CD14-positive monocyte (primary cell): Measurements from ENCODE around the gene RTN4RL1. TPM values are rescaled to one million over a fixed set of nuclear protein-coding genes. Genes with fewer than 3 reads are reported as not detected.
A peak's percentile ranks its signal among the peaks of the same experiment; 100 is the strongest.

Experiments used
- DNase-seq, 3 donors: peaks; one replicate each; pipeline ENCODE4 v3.0.0-alpha.2; 2011 to 2022
- H2AFZ ChIP-seq: 2 replicates; pipeline ENCODE4 v1.6.0; 2012; ENCODE audit warnings: mild to moderate bottlenecking, low read depth, low read length, inconsistent platforms; ENCODE audit not compliant: insufficient read depth, poor library complexity, severe bottlenecking
- H3K27ac ChIP-seq, 2 donors: 1 replicate in 1 of 2; 2 replicates in 1 of 2; pipeline ENCODE4 v1.5.1; 2012 to 2013; ENCODE audit warnings: low read length in 2 of 2, control low read depth in 1 of 2, inconsistent platforms in 1 of 2, low read depth in 1 of 2, mild to moderate bottlenecking in 1 of 2
- H3K27me3 ChIP-seq, 2 donors: one replicate each; pipeline versions ENCODE4 v1.6.0 to v1.6.1; 2011 to 2013; ENCODE audit warnings: low read length in 2 of 2; ENCODE audit not compliant: control insufficient read depth in 2 of 2, insufficient read depth in 2 of 2
- H3K36me3 ChIP-seq, 2 donors: replicated peaks in 1 of 2; 1 replicate in 1 of 2; 2 replicates in 1 of 2; pipeline versions ENCODE4 v1.5.1 to v1.6.1; 2012 to 2013; ENCODE audit warnings: low read length in 2 of 2, control low read depth in 1 of 2, inconsistent platforms in 1 of 2, mild to moderate bottlenecking in 1 of 2; ENCODE audit not compliant: insufficient read depth in 2 of 2, control insufficient read depth in 1 of 2
- H3K4me1 ChIP-seq, 2 donors: 1 replicate in 1 of 2; 2 replicates in 1 of 2; pipeline versions ENCODE4 v1.5.1 to v1.6.1; 2012 to 2013; ENCODE audit warnings: low read length in 2 of 2, control low read depth in 1 of 2, inconsistent platforms in 1 of 2, mild to moderate bottlenecking in 1 of 2, moderate library complexity in 1 of 2; ENCODE audit not compliant: insufficient read depth in 2 of 2, control insufficient read depth in 1 of 2
- H3K4me2 ChIP-seq: replicated peaks from 2 replicates; pipeline ENCODE3; 2012; ENCODE audit warnings: low read length, moderate library complexity, mild to moderate bottlenecking; ENCODE audit not compliant: poor library complexity, severe bottlenecking; ENCODE audit errors: extremely low read depth
- H3K4me3 ChIP-seq, 3 experiments: fragments of 200-600 bp in 1 of 3; sonication (generic) in 1 of 3; replicated peaks in 1 of 3; 1 replicate in 2 of 3; 2 replicates in 1 of 3; pipeline ENCODE4 v1.5.1; 2011 to 2013; ENCODE audit warnings: low read length in 3 of 3, mild to moderate bottlenecking in 3 of 3, control low read depth in 2 of 3, low read depth in 2 of 3, inconsistent platforms in 1 of 3, moderate library complexity in 1 of 3
- H3K79me2 ChIP-seq: 2 replicates; pipeline ENCODE4 v1.6.0; 2012; ENCODE audit warnings: mild to moderate bottlenecking, control low read depth, inconsistent platforms, low read length, moderate library complexity; ENCODE audit not compliant: insufficient read depth
- H3K9ac ChIP-seq: 2 replicates; pipeline ENCODE4 v1.6.0; 2017; ENCODE audit warnings: low read length, mild to moderate bottlenecking; ENCODE audit not compliant: insufficient read depth, poor library complexity, severe bottlenecking
- H3K9me3 ChIP-seq, 2 donors: replicated peaks in 1 of 2; 1 replicate in 1 of 2; 2 replicates in 1 of 2; pipeline versions ENCODE4 v1.5.1 to v1.6.1; 2012 to 2013; ENCODE audit warnings: low read length in 2 of 2, control low read depth in 1 of 2; ENCODE audit not compliant: control insufficient read depth in 1 of 2, insufficient read depth in 1 of 2
- H4K20me1 ChIP-seq: 2 replicates; pipeline ENCODE4 v1.6.0; 2012; ENCODE audit warnings: mild to moderate bottlenecking, low read length, control low read depth, moderate library complexity; ENCODE audit not compliant: insufficient read depth
- H3K27ac Mint-ChIP-seq, 7 donors: one replicate each; pipeline ENCODE4 v1.8.0; 2020; ENCODE audit warnings: mild to moderate bottlenecking in 7 of 7, mixed read lengths in 7 of 7, moderate library complexity in 6 of 7, inconsistent platforms in 2 of 7
- H3K27me3 Mint-ChIP-seq, 3 donors: one replicate each; pipeline ENCODE4 v1.8.0; 2021 to 2022; ENCODE audit warnings: low read depth in 3 of 3, mild to moderate bottlenecking in 3 of 3, mixed read lengths in 3 of 3, moderate library complexity in 3 of 3, inconsistent platforms in 1 of 3
- H3K36me3 Mint-ChIP-seq, 2 donors: one replicate each; pipeline ENCODE4 v1.8.0; 2020; ENCODE audit warnings: mixed read lengths in 2 of 2, inconsistent platforms in 1 of 2, mild to moderate bottlenecking in 1 of 2
- H3K4me1 Mint-ChIP-seq: one replicate; pipeline ENCODE4 v1.8.0; 2020; ENCODE audit warnings: mild to moderate bottlenecking, mixed read lengths
- H3K4me3 Mint-ChIP-seq, 2 donors: one replicate each; pipeline ENCODE4 v1.8.0; 2020; ENCODE audit warnings: mild to moderate bottlenecking in 2 of 2, mixed read lengths in 2 of 2, moderate library complexity in 1 of 2
- H3K9me3 Mint-ChIP-seq, 7 donors: one replicate each; pipeline ENCODE4 v1.8.0; 2020 to 2022; ENCODE audit warnings: mixed read lengths in 7 of 7, mild to moderate bottlenecking in 6 of 7, moderate library complexity in 6 of 7, inconsistent platforms in 2 of 7
- WGBS: methylation state at CpG from one replicate; pipeline ENCODE4 v1.1.5; 2013; ENCODE audit warnings: missing lambda C conversion rate; ENCODE audit not compliant: insufficient coverage; 5-methylcytosine and 5-hydroxymethylcytosine counted together
- intact Hi-C, 2 donors: fragments of 100-400 bp; cut with micrococcal nuclease; formaldehyde crosslinking; loops; one replicate each; pipeline versions ENCODE4 v1.15.0 to v1.15.1; 2023
- polyA plus RNA-seq, 3 donors: library from polyadenylated mRNA; depleted of rRNA in 1 of 3; unstranded in 2 of 3; stranded (reverse) in 1 of 3; fragments of 300-500 nt in 2 of 3; fragments of >200 nt in 1 of 3; fragmentation: Illumina TruSeq in 2 of 3; gene quantifications; 1 replicate in 2 of 3; 2 replicates in 1 of 3; pipeline ENCODE4 v1.2.3, GENCODE V29; 2012 to 2021
- TF ChIP-seq, protein P1 (sequence below): fragments of 200-600 bp; IDR thresholded peaks from one replicate; pipeline ENCODE4 v1.8.0; 2022; ENCODE audit warnings: antibody characterized with exemption, mild to moderate bottlenecking

The RTN4RL1 gene
- polyA plus RNA-seq, 3 donors, result 0.07 to 0.29 (median 0.11) TPM

DNA sequence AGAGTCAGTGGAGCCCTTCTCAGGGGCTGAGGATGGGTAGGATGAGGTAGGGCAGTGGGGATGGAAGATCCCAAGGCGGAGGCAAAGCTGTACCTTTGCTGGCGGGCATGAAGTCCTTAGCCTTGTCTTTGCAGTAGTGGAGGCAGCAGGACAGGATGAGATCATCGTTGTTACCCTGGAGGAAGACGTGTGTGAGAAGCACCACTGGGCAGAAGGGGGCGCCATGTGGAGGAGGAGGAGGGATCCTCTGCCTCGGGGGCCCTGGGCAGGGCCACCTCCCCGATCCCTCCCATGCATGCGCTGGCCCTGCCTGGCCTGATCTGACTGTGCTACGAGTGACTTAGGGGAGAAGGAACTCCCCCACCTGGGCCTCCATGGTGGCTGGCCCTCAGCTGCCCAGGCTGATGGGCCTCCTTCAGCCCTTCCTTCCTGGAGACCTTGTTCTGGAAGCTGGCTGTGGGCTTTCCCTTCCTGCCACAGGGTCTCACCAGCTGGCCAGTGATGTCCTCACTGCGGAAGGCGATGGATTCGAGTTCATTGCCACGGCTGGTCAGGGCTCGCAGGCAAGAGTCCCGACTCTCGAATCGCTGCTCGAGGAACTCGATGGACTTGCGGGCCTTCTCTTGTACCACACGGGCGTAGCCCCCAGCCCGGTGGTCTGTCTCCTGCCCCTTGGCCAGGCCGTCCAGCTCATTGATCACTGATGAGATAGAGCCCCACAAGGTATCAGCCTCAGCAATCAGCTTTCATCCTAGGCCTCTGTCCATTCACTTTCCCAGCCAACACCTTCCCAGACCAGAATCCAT is 40.0 kb upstream of the RTN4RL1 start:
- no peak overlapping the region for H3K4me3 ChIP-seq
- no peak overlapping the region for H3K27ac ChIP-seq

DNA sequence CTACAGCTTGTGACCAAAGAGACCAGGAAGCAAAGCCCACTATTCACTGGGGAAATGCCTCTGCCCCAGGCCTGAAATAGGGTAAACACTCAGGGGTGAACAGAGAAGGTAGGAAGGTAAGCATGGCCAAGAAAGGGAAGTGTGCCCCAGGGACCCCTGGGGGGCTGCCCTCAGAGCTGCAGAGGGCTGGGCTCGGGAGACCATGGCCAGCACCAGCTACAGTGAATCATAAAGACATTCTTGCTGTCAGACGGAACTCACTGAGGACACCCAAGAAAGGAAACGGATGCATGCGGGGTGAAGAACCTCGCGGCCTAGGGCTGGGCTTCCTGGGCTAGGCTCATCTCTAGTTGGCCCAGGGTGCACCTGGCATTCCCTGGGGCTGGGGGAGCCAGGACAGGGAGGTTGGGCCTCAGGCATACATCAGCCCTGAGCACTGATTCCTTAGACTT is 39.4 kb upstream of the RTN4RL1 start:
- peaks cover 79 to 85% of the 10 kb centered on the region in 2 donors for H3K36me3 Mint-ChIP-seq
- H3K4me1 Mint-ChIP-seq, result peaks cover 23% of the 10 kb centered on the region
- no peak overlapping the region for H3K9ac ChIP-seq
- no peak overlapping the region for H3K4me2 ChIP-seq
- H3K9me3 Mint-ChIP-seq, result no peaks in the 10 kb centered on the region
- peaks cover 21 to 72% of the 10 kb centered on the region in 2 donors for H3K36me3 ChIP-seq
- peaks cover 0 to 4% of the 10 kb centered on the region in 2 donors for H3K27me3 ChIP-seq
- no peaks in the 10 kb centered on the region for H3K79me2 ChIP-seq
- H3K27ac ChIP-seq, result no peak overlapping the region
- TF ChIP-seq, protein P1, sequence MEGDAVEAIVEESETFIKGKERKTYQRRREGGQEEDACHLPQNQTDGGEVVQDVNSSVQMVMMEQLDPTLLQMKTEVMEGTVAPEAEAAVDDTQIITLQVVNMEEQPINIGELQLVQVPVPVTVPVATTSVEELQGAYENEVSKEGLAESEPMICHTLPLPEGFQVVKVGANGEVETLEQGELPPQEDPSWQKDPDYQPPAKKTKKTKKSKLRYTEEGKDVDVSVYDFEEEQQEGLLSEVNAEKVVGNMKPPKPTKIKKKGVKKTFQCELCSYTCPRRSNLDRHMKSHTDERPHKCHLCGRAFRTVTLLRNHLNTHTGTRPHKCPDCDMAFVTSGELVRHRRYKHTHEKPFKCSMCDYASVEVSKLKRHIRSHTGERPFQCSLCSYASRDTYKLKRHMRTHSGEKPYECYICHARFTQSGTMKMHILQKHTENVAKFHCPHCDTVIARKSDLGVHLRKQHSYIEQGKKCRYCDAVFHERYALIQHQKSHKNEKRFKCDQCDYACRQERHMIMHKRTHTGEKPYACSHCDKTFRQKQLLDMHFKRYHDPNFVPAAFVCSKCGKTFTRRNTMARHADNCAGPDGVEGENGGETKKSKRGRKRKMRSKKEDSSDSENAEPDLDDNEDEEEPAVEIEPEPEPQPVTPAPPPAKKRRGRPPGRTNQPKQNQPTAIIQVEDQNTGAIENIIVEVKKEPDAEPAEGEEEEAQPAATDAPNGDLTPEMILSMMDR, result no peak
- WGBS, result 94% methylated on average over 4 of the region's 6 CpGs
- peak overlapping the region in 1 of 7 donors; percentile 33 for H3K27ac Mint-ChIP-seq
- no peak overlapping the region for H3K4me3 Mint-ChIP-seq
- peaks cover 5 to 19% (median 6%) of the 10 kb centered on the region in 3 donors for H3K27me3 Mint-ChIP-seq
- DNase-seq, result no peak
- intact Hi-C loops, result no loop called here
- peaks cover 9 to 12% of the 10 kb centered on the region in 2 donors for H3K4me1 ChIP-seq
- H4K20me1 ChIP-seq, result no peaks in the 10 kb centered on the region
- H3K9me3 ChIP-seq, result no peaks in the 10 kb centered on the region
- H3K4me3 ChIP-seq, result no peak overlapping the region
- no peak overlapping the region for H2AFZ ChIP-seq

More for the DNA sequence above, 40.0 kb upstream of the RTN4RL1 start:
- Mint-ChIP-seq H3K27me3 (peaks cover 5 to 15% (median 7%) of the 10 kb centered on the region in 3 donors), H3K27ac (peak overlapping the region in 1 of 7 donors; percentile 69), H3K4me3 (no peak overlapping the region), H3K9me3 (no peaks in the 10 kb centered on the region), H3K36me3 (peaks cover 84 to 89% of the 10 kb centered on the region in 2 donors), H3K4me1 (peaks cover 23% of the 10 kb centered on the region)
- peak in 2 of 3 donors; percentile 44 to 70 for DNase-seq
- Histone ChIP-seq H3K9me3 (no peaks in the 10 kb centered on the region), H3K27me3 (peaks cover 0 to under 1% of the 10 kb centered on the region in 2 donors), H3K4me2 (no peak overlapping the region), H3K79me2 (no peaks in the 10 kb centered on the region), H3K9ac (no peak overlapping the region), H4K20me1 (no peaks in the 10 kb centered on the region), H2AFZ (no peak overlapping the region), H3K4me1 (peaks cover 3 to 7% of the 10 kb centered on the region in 2 donors), H3K36me3 (peaks cover 21 to 72% of the 10 kb centered on the region in 2 donors)
- TF ChIP-seq, protein P1, result peak; percentile 71
- intact Hi-C loops, result no loop called here
- WGBS, result 89% methylated on average over 24 of the region's 24 CpGs
